Measurements from ENCODE around the gene CMTM5. TPM values are rescaled to one million over a fixed set of nuclear protein-coding genes. Genes with fewer than 3 reads are reported as not detected.

Gene CMTM5
- not detected in 2 replicates for total RNA-seq

- no peak for DNase-seq (ENCODE audit: low read depth)
- Histone ChIP-seq H3K4me3 (ENCODE audit: low read depth, low read length) (no peak within 1 kb of the TSS), H3K27me3 (ENCODE audit: control insufficient read depth, insufficient read depth, low read length) (peaks cover 17% of the 10 kb centered on the region), H3K36me3 (ENCODE audit: control insufficient read depth, insufficient read depth, low read length) (no peaks in the 10 kb centered on the region)
- TF ChIP-seq CTCF (IDR thresholded peaks at IDR 0.05; ENCODE audit: insufficient read depth, low read length, poor library complexity, severe bottlenecking) = no peak
Measured at GRCh38 chr14:23376482-23377197, at the start of gene CMTM5. Gene CMTM5 (plus strand): TSS chr14:23377046. CDS start chr14:23377252, 206 bp downstream.

- DNase-seq (ENCODE audit: low read depth) = peak; percentile 31
- Histone ChIP-seq H3K27me3 (ENCODE audit: control insufficient read depth, insufficient read depth, low read length) (no peaks in the 10 kb centered on the region), H3K36me3 (ENCODE audit: control insufficient read depth, insufficient read depth, low read length) (no peaks in the 10 kb centered on the region), H3K4me3 (ENCODE audit: low read depth, low read length) (no peak overlapping the region)
- TF ChIP-seq CTCF (IDR thresholded peaks at IDR 0.05; ENCODE audit: insufficient read depth, low read length, poor library complexity, severe bottlenecking) = peak; percentile 82
Measured at GRCh38 chr14:23327947-23328744, 48.7 kb upstream of the CMTM5 start.

GRCh38 chr14:23335623-23336022 lies 41.2 kb upstream of the CMTM5 start:
- Histone ChIP-seq H3K36me3 (ENCODE audit: control insufficient read depth, insufficient read depth, low read length) (no peaks in the 10 kb centered on the region), H3K27me3 (ENCODE audit: control insufficient read depth, insufficient read depth, low read length) (no peaks in the 10 kb centered on the region), H3K4me3 (ENCODE audit: low read depth, low read length) (no peak overlapping the region)
- DNase-seq (ENCODE audit: low read depth) = no peak
- TF ChIP-seq CTCF (IDR thresholded peaks at IDR 0.05; ENCODE audit: insufficient read depth, low read length, poor library complexity, severe bottlenecking) = no peak

- H3K27me3 ChIP-seq (ENCODE audit: control insufficient read depth, insufficient read depth, low read length) = no peaks in the 10 kb centered on the region
- no peak overlapping the region for H3K4me3 ChIP-seq (ENCODE audit: low read depth, low read length)
- H3K36me3 ChIP-seq (ENCODE audit: control insufficient read depth, insufficient read depth, low read length) = no peaks in the 10 kb centered on the region
- no peak for DNase-seq (ENCODE audit: low read depth)
- no peak for TF ChIP-seq CTCF (IDR thresholded peaks at IDR 0.05; ENCODE audit: insufficient read depth, low read length, poor library complexity, severe bottlenecking)
Measured at GRCh38 chr14:23339506-23340268, 37.2 kb upstream of the CMTM5 start.

GRCh38 chr14:23344481-23344880 lies 32.4 kb upstream of the CMTM5 start:
- no peak overlapping the region for H3K4me3 ChIP-seq (ENCODE audit: low read depth, low read length)
- H3K27me3 ChIP-seq (ENCODE audit: control insufficient read depth, insufficient read depth, low read length) = no peaks in the 10 kb centered on the region
- no peak for TF ChIP-seq CTCF (IDR thresholded peaks at IDR 0.05; ENCODE audit: insufficient read depth, low read length, poor library complexity, severe bottlenecking)
- DNase-seq (ENCODE audit: low read depth) = no peak
- no peaks in the 10 kb centered on the region for H3K36me3 ChIP-seq (ENCODE audit: control insufficient read depth, insufficient read depth, low read length)
